ENCODE measurements around the gene RHBDD3. TPM values are rescaled to one million over a fixed set of nuclear protein-coding genes. Genes with fewer than 3 reads are reported as not detected.
A peak's percentile ranks its signal among the peaks of the same experiment; 100 is the strongest.
"Not testable (repeated sequence)": the region's sequence is repeated elsewhere in the genome, so short reads cannot be mapped to it uniquely, and the experiment has no call there.

The RHBDD3 gene
- total RNA-seq, 1 experiment from 2014 or later = 49.6 TPM

DNA sequence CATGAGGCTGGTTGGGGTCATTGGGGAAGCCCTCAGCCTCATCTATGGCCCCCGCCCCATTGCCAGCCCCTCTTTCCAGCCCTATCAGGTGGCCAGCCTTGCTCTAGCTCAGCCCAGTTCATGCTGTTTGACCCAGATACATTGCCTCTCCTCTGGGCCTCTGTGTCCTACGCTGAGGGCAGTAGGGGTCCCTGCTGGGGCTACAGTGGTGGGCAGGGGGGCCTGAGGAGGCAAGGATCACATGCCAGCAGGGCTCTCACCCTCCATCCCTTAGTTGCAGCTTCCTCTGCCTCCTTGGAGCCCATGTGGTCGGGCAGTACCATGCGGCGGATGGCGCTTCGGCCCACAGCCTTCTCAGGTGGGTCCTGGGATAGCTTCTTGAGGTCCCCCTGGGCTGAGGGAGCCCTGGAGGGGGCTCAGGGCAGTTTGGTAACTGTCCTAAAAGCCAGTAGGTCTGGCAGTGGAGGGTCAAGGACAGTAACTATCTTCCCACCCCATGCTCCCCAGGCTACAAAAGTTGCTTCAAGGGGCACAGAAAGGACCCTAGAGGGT lies 42.8 kb downstream of the RHBDD3 start:
- TF ChIP-seq, protein P1, sequence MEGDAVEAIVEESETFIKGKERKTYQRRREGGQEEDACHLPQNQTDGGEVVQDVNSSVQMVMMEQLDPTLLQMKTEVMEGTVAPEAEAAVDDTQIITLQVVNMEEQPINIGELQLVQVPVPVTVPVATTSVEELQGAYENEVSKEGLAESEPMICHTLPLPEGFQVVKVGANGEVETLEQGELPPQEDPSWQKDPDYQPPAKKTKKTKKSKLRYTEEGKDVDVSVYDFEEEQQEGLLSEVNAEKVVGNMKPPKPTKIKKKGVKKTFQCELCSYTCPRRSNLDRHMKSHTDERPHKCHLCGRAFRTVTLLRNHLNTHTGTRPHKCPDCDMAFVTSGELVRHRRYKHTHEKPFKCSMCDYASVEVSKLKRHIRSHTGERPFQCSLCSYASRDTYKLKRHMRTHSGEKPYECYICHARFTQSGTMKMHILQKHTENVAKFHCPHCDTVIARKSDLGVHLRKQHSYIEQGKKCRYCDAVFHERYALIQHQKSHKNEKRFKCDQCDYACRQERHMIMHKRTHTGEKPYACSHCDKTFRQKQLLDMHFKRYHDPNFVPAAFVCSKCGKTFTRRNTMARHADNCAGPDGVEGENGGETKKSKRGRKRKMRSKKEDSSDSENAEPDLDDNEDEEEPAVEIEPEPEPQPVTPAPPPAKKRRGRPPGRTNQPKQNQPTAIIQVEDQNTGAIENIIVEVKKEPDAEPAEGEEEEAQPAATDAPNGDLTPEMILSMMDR (IDR thresholded peaks at IDR 0.05; ENCODE audit: insufficient read depth in 1 of 2, low read depth in 1 of 2, low read length in 1 of 2, severe bottlenecking in 1 of 2, unreplicated experiment in 1 of 2) = no peak
- no peak for DNase-seq
- intact Hi-C loops (cut with micrococcal nuclease; ENCODE audit: unreplicated experiment) = no loop called here
- POLR2A ChIA-PET = no interaction called here
- Histone ChIP-seq H3K4me1 (peaks cover 13% of the 10 kb centered on the region), H3K9me3 (no peaks in the 10 kb centered on the region), H3K27me3 (replicated peaks; ENCODE audit: control insufficient read depth, insufficient read depth, low read length) (no peaks in the 10 kb centered on the region), H3K36me3 (ENCODE audit: control insufficient read depth, insufficient read depth, low read length) (no peaks in the 10 kb centered on the region), H3K4me3 (ENCODE audit: low read depth, low read length) (no peak overlapping the region)
- no peaks in the 10 kb centered on the region for H3K27me3 Mint-ChIP-seq (ENCODE audit: insufficient read depth, unreplicated experiment)
- H3K4me1 Mint-ChIP-seq (ENCODE audit: low read depth, unreplicated experiment) = peaks cover 10% of the 10 kb centered on the region
- CTCF ChIA-PET = interaction anchor here (1.3 kb wide), 1 partner anchor 19 kb away, joined by 5 read pairs; the partner anchor contains the start of gene EMID1
- no TSS peak for BruUV-seq (replicated peaks)
- H3K4me3 Mint-ChIP-seq (ENCODE audit: unreplicated experiment) = no peak overlapping the region
- no peaks in the 10 kb centered on the region for H3K9me3 Mint-ChIP-seq (ENCODE audit: unreplicated experiment)
- H3K36me3 Mint-ChIP-seq (ENCODE audit: insufficient read depth, unreplicated experiment) = no peaks in the 10 kb centered on the region
- no peak overlapping the region for H3K27ac Mint-ChIP-seq (ENCODE audit: unreplicated experiment)

DNA sequence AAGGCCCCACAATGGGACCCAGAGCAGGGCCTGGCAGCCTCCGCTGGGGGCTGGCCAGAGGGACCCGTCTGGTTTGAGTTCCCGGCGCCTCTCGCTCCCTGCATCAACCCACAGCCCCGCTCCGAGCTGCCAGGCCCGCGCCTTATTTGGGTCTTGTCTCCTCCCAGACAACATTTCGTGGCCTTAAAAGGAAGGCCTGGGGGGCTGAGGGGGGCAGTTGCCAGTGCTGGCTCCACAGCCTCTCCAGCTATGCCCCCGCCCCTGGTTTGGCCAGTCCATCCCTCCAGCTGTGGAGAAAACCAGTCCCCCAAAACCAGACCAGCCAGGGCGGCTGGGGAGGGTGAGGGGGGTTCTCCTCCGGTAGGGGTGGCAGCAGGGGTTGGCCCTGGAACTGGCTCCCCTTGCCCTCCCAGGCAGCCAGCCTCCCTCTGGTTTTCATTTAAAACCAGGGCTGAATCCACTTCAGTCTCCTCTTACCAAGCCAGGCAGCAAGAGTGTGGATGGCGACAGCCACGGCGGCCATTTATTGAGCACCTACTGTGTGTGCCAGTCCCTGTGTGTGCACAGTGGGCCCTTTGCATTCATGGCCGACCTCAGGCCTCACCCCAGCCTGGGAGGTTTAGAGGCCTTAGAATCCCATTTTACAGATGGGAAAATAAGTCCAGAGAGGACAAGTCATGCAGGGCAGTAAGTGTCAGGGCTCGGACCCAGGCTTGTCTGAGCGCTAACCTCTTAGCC lies 43.5 kb downstream of the RHBDD3 start:
- TF ChIP-seq, protein P1 (IDR thresholded peaks at IDR 0.05; ENCODE audit: insufficient read depth in 1 of 2, low read depth in 1 of 2, low read length in 1 of 2, severe bottlenecking in 1 of 2, unreplicated experiment in 1 of 2) = no peak
- Mint-ChIP-seq H3K4me1 (ENCODE audit: low read depth, unreplicated experiment) (peaks cover 13% of the 10 kb centered on the region), H3K36me3 (ENCODE audit: insufficient read depth, unreplicated experiment) (no peaks in the 10 kb centered on the region), H3K27me3 (ENCODE audit: insufficient read depth, unreplicated experiment) (no peaks in the 10 kb centered on the region), H3K27ac (ENCODE audit: unreplicated experiment) (no peak overlapping the region), H3K9me3 (ENCODE audit: unreplicated experiment) (no peaks in the 10 kb centered on the region), H3K4me3 (ENCODE audit: unreplicated experiment) (no peak overlapping the region)
- Histone ChIP-seq H3K27me3 (replicated peaks; ENCODE audit: control insufficient read depth, insufficient read depth, low read length) (no peaks in the 10 kb centered on the region), H3K4me1 (peaks cover 17% of the 10 kb centered on the region), H3K9me3 (no peaks in the 10 kb centered on the region), H3K36me3 (ENCODE audit: control insufficient read depth, insufficient read depth, low read length) (no peaks in the 10 kb centered on the region), H3K4me3 (ENCODE audit: low read depth, low read length) (no peak overlapping the region)
- ChIA-PET CTCF (no interaction called here), POLR2A (no interaction called here)
- no peak for DNase-seq
- BruUV-seq (replicated peaks) = no TSS peak
- intact Hi-C loops (cut with micrococcal nuclease; ENCODE audit: unreplicated experiment) = no loop called here

DNA sequence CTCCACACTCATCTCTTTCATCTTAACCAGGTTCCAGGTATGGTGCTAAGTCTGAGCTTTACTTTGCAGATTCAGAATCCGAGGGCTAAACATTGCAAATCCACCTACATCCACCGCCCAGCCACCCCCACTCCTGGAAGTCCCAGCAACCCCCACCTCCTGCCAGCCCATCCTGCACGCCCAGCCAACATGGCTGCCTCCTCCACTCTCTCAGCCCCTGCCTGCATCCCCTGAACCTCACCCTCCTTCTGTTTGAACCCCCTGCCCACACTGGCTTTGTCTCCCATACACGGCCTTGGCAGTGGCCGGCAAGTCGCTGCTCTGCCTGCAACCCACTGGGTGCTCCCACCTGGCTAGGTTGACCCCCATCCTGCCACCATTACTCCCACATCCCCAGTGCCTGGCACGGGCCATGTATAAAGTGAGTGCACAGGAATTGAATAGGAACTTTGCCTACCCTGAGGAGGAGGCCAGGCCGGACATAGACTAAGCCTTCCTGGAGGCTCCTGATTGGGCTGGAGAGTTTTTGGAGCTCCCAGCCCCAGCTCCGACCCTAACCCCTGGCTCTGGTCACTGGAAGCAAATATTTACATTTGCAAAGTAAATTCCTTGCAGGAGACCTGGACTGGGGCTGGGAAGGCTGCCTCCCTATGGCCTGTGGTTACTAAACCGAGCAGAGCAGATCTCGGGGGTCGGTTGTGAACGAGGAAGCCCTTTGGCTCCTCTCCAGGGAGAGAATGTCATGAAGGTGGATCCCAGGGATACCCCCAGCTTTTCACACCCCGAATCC lies 47.7 kb downstream of the RHBDD3 start:
- Histone ChIP-seq H3K9me3 (no peaks in the 10 kb centered on the region), H3K4me1 (peaks cover 17% of the 10 kb centered on the region), H3K27me3 (replicated peaks; ENCODE audit: control insufficient read depth, insufficient read depth, low read length) (no peaks in the 10 kb centered on the region), H3K36me3 (ENCODE audit: control insufficient read depth, insufficient read depth, low read length) (no peaks in the 10 kb centered on the region), H3K4me3 (ENCODE audit: low read depth, low read length) (no peak overlapping the region)
- H3K4me3 Mint-ChIP-seq (ENCODE audit: unreplicated experiment) = peak overlapping the region; percentile 49
- BruUV-seq (replicated peaks) = no TSS peak
- H3K36me3 Mint-ChIP-seq (ENCODE audit: insufficient read depth, unreplicated experiment) = no peaks in the 10 kb centered on the region
- H3K9me3 Mint-ChIP-seq (ENCODE audit: unreplicated experiment) = no peaks in the 10 kb centered on the region
- H3K27me3 Mint-ChIP-seq (ENCODE audit: insufficient read depth, unreplicated experiment) = no peaks in the 10 kb centered on the region
- intact Hi-C loops (cut with micrococcal nuclease; ENCODE audit: unreplicated experiment) = loop anchor here (2.0 kb wide), 1 partner anchor 17 kb away; no protein-coding TSS in a partner anchor
- peak overlapping the region; percentile 87 for H3K27ac Mint-ChIP-seq (ENCODE audit: unreplicated experiment)
- TF ChIP-seq, protein P1 (IDR thresholded peaks at IDR 0.05; ENCODE audit: insufficient read depth in 1 of 2, low read depth in 1 of 2, low read length in 1 of 2, severe bottlenecking in 1 of 2, unreplicated experiment in 1 of 2) = peak in 1 of 2 experiments; percentile 9
- POLR2A ChIA-PET = interaction anchor here (1.0 to 2.0 kb wide), 2 partner anchors 14 to 46 kb away, joined by 3 to 7 read pairs; partner anchors contain the start of gene EMID1
- H3K4me1 Mint-ChIP-seq (ENCODE audit: low read depth, unreplicated experiment) = peaks cover 13% of the 10 kb centered on the region
- DNase-seq = peak; percentile 60 to 61
- CTCF ChIA-PET = interaction anchor here (0.6 to 2.0 kb wide), 8 partner anchors 10 to 221 kb away, joined by 3 to 15 read pairs (median 4); partner anchors contain the start of gene EMID1

DNA sequence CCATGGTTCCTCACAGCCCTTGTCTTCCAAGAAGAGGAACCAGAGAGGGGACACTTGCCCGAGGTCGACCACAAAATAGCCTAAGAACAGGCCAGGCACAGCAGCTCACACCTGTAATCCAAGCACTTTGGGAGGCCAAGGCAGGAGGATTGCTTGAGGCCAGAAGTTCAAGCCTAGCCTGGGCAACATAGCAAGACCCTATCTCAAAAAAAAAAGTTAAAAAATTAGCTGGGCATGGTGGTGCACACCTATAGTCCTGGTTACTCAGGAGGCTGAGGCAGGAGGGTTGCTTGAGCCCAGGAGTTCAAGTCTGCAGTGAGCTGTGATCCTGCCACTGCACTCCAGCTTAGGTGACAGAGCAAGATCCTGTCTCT lies 48.4 kb downstream of the RHBDD3 start:
- H3K9me3 Mint-ChIP-seq (ENCODE audit: unreplicated experiment); H3K36me3 ChIP-seq (ENCODE audit: control insufficient read depth, insufficient read depth, low read length); H3K36me3 Mint-ChIP-seq (ENCODE audit: insufficient read depth, unreplicated experiment); BruUV-seq (replicated peaks); H3K9me3 ChIP-seq; H3K27me3 ChIP-seq (replicated peaks; ENCODE audit: control insufficient read depth, insufficient read depth, low read length); DNase-seq; H3K4me3 ChIP-seq (ENCODE audit: low read depth, low read length); H3K4me3 Mint-ChIP-seq (ENCODE audit: unreplicated experiment); H3K27me3 Mint-ChIP-seq (ENCODE audit: insufficient read depth, unreplicated experiment); intact Hi-C loops (cut with micrococcal nuclease; ENCODE audit: unreplicated experiment): not testable (repeated sequence)
- CTCF ChIA-PET = interaction anchor here (1.5 to 2.0 kb wide), 3 partner anchors 13 to 26 kb away, joined by 7 to 15 read pairs (median 13); partner anchors contain the start of gene EMID1
- peaks cover 17% of the 10 kb centered on the region for H3K4me1 ChIP-seq
- peaks cover 13% of the 10 kb centered on the region for H3K4me1 Mint-ChIP-seq (ENCODE audit: low read depth, unreplicated experiment)
- POLR2A ChIA-PET = interaction anchor here (2.0 kb wide), 1 partner anchor 13 kb away, joined by 7 read pairs; the partner anchor contains the start of gene EMID1
- peak overlapping the region; percentile 87 for H3K27ac Mint-ChIP-seq (ENCODE audit: unreplicated experiment)

Measured in Caco-2 (cell line).